Measurements from ENCODE around the gene PLCB2.
A peak's percentile ranks its signal among the peaks of the same experiment; 100 is the strongest.

PLCB2 gene

DNA sequence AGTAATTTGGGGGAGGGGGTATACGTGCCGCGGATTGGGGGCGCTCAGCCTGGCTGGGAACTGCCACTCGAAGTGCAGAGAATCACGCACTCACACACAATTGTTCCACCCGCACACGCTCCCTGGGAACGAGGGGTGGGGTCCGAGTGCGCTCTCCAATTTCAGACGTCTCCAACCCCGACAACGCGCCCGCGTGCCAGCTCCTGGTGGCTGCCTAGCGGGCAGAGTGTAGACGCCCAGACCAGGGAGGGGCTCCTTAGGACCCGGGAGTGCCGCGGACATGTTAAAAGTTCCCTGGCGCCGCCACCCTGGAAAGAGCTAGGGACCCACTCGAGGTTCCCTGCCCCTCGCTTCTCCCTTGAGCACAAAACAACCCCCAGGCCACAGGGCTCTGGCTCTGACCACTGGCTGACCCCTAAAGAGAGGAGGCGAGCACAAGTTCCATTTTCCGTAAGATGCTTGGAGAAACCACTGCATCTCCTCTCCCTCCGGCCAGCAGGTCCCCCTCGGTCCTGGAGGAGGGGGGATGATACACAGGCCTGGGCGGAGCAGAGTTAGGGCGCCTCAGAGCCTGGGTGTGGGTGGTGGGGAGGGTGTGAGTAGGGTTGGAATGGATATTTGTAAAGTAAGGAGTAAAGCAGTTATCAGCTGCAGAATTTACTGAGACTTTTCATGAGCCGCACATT is 24.0 kb downstream of the PLCB2 start:
- DNase-seq = no peak

- no peak for DNase-seq
Observed at GRCh38 chr15:40282869-40283614, 24.7 kb downstream of the PLCB2 start, which contains the start of gene ANKRD63. Gene ANKRD63, minus strand, starts transcription at chr15:40283064. Its CDS starts 478 bp downstream, at chr15:40282586.

DNA sequence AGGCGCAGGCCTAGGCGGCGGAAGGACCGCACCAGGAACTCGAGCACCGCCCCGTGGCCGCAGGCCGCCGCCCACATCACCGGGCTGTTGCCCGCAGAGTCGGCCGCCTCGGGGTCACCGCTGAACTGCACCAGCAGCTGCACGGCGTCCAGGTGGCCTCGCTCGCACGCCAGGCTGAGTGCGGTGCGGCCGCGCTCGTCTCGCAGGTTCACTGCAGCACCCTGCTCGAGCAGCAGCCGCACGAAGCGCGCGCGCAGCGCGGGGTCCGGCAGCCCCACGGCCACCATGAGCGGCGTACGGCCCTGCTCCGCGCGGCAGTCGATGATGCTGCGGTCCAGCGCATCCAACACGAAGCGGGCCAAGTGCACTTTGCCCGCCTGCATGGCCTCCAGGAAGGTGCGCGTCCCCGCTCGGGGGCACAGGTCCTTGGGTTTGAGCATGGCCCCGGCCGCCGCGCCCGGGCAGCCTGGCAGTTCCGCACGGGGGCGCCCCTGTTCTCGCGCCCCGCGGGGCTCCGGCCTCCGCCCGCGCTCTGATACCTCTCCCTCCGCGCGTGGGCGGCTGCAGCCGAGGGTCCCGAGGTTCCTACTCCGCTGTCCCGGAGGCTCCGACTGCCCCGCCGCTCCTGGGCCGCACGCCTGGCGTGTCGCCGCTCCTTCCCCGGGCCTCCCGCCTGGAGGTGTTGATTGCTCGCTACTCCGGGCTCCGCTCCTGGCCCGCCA is 25.4 kb downstream of the PLCB2 start:
- no peak for DNase-seq

- no peak for DNase-seq
Observed at GRCh38 chr15:40281801-40282146, 26.0 kb downstream of the PLCB2 start.

DNA sequence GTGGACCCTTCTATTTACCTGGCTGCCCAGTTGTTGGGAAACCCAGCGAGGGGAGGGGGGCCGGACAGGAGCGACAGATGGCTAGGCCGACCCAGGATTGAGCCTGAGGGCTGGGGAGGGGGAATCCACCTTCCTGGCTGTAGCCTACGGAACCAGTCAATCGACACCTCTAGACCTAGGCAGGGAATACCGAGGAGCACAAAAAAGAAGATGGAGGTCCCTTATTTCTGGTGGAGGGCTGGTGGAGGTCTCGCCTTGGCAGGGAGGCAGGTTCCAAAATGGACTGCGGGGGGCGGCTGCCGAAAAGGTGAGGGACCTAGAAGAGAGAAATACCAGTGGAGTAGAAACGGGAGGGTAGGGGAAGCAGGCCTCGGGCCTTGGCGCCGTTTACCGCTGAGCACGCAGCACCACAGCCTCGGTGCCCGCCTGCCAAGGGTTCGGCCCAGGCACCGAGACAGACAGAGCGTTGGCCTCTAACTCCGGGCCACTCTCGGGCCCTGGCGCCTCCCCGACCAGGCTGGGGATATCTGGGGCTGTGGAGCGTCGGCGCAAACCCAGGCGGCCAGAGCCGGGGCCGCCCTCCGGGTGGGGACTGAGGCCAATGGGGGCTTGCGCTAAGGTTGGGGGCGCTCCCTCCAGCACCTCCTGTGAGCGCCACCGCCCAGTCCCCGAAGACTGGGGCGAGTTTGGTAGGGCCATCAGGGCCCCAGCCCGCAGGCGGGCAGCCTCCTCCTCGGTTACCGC is 26.5 kb downstream of the PLCB2 start:
- DNase-seq = no peak

DNA sequence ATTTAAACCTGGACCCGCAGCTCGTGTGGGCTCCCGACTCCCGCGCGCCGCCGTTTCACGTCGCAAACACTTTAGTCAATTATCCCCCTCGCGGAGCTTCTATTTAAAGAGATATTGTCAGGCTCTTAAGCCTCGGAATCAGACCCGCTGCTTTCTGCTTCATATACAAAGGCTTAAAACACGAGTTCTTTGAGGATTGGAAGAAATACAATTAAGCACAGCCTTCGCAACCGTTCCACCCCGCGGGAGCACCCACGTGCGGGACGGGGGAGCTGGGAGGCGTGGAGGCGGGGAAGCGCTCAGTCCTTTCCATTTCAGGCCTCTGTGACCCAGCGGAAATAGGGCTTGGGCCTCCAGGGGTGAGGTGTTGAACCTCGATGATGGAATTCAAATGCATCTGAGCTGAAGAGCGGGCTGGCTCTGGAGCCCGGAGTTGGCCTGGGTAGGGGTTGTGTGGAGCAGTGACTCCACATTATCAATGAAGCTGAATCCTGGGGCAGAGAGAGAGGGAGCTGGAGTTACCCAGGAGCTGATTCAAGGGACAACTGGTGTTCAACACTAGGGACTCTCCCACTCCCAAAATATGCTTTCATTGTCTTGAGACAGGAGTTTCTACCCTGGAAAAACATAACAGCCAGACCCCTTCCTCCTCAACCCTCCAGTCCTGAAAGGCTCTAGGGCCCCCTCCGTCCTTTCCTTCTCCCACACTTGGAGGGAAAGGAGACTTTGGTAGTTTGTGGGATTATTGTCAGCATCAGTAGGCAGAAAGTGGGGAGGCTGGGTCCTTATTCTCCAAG is 27.3 kb downstream of the PLCB2 start:
- no peak for DNase-seq

DNA sequence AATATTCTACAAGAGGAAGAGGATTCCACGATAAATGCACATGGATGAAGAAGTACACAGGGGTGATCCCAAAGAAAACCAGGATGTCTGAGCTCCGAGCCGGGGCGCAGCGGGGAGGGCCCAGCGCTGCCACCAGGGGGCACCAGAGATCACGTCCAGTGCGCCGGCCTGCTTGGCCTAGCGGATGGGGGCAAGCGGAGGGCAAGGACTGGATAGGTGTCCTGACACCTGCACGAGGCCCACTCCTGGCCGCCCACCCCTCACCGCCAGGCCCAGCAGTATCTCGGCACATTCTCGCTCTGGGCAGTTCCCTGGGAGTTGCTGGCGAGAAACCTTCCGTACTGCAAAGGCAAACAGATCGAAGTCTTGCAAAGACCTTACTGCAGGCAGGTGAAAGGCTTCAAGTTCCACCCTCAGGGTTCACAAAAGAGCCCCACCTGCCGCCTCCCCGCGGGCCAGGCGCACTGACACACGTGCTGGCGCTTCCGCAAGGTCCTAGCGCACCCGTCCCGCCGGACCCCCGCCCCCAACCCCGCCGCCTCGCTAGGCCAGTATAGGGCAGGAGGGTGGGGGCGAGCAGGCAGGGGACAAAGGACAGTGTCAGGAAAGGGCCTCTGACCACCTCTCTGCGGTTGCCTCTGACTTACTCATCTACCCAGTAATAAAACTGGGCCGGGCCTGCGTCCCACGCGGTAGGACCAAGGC is 28.1 kb downstream of the PLCB2 start:
- no peak for DNase-seq

- no peak for DNase-seq
Observed at GRCh38 chr15:40278026-40278425, 29.7 kb downstream of the PLCB2 start.

- DNase-seq = no peak
Observed at GRCh38 chr15:40277471-40277870, 30.3 kb downstream of the PLCB2 start.

DNA sequence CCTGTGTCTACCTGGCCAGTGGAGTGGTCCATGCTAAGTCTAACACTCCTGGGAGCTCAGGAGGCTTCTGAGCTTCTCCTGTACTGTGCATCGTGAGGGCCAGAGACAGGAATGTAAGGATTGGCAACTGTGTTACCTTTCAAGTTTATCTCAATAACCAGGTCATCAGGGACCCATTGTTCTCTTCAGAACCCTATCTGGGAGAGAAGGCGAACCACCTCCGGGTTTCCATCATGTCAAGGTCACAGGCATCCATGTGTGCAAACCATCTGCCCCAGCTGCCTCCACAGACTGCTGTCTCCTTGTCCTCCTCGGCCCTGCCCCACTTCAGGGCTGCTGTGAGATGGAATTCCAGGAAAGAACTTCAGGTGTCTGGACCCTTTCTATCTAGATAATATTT is 30.8 kb downstream of the PLCB2 start:
- no peak for DNase-seq

- DNase-seq = no peak
Observed at GRCh38 chr15:40275954-40276353, 31.8 kb downstream of the PLCB2 start.

DNA sequence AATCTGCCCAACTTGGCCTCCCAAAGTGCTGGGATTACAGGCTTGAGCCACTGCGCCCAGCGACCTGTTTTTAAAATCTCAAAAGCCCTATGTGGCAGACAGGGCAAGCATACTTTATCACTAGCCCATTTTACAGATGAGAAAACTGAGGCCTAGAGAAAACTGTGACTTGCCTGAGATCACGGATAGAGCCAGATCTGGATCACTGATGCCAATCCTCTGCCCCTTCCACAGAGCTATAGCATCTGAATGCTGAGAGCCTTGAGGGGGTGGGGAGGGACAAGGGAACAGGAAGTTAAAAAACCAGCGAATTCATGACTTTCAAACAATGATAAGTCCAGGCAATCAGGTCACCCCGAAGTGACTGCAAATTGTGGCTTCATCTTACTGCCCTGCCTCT is 32.2 kb downstream of the PLCB2 start:
- no peak for DNase-seq

DNA sequence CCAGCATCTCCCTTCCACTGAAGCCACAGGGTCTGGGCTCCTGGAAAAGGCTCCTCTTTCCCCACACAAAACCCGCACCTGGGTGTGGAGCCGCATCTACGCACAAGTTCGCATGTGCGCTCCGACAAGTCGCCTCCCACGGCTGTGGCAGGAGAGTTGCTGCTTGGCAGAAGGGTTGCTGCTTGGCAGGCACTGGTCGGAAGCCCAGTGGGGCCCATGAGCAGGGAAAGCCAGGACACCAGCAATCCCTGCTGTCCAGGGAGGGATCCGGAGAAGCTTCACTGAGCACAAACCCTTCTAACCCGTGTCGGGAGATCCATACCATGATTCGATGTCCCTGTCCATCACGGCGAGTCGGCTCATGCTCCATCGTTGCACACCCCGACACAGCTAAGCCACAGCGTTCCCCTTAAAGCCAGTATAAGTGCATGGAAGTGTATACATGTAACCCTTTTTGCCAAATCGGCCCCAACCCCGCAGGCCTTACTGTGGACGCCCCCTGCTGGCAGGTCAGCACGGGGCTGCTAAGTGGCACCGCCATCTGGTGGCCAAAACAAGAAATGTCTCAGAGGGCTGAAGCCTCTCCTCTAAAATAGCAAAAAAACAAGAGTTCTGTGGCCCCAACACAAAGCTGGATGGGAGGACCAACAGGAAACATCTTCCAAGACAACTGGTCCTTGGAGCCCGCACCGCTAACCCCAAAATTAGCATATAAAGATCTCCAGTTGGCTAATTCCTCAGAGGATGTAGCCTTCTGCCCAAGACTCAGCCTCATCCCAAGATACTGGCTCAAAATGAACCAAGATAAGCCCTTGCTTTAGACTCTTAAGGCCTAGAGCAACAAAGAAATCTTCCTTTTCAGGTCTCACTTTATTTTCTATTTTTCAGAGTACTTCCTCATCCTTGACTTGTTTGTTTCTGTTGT is 33.1 kb downstream of the PLCB2 start:
- DNase-seq = peak; percentile 39

GRCh38 chr15:40273428-40273827 is 34.3 kb downstream of the PLCB2 start:
- no peak for DNase-seq

GRCh38 chr15:40272485-40273056 is 35.2 kb downstream of the PLCB2 start:
- DNase-seq = no peak

GRCh38 chr15:40271685-40272484 is 35.9 kb downstream of the PLCB2 start:
- no peak for DNase-seq

DNA sequence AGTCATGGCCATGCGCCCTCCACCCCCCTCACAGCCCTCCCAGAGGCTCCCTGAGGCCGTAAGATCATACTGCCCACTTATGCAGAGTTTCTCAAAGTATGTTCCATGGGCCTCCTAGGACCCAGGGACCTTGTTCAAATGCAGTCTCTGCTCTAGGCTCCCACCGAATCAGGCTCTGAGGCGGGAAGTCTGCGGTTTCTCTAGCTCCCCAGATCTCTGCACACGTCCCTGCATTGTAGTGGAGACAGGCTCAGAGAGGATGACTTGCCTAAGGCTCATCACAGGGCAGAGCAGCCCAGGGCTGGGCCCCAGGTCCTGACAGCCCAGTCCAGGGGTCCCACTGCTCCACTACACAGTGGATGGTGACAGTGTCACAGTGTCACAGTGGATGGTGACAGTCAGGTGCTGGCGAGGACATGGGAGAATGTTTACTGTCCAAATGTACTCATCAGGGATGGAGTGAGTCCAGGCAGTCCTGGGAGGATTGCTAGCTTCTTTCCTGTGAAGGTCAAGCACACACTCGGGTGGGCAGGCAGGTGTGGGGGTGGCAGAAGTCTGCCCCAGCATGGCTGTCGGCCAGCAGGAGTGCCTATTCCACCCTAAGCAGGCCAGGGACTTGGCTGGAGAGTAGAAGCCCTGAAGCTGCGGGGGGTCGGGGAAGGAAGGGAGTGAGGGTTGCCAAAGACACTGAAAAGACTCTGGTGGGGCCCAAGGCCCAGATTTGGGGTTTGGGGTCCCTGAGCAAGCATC is 37.3 kb downstream of the PLCB2 start:
- DNase-seq = no peak

GRCh38 chr15:40269604-40270003 is 38.1 kb downstream of the PLCB2 start:
- no peak for DNase-seq

DNA sequence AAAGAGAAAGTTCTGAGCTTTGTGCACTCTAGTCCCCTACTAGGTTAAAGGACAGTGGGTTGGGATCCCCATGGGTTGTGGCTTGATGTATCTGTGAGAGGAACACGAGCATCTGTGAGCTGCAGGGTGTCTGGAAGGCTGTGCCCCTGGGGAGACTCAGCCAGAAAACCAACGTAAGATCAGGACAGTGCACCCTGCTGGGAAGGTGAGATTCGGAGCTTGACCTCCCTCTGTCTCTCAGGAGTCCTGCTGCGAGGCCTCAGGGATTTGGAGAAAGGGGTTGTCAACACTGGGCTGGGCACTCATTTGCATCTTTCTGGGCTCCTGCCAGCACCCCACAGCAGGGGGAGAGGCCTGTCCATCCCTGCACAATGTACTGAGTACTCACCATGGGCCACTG is 40.1 kb downstream of the PLCB2 start:
- no peak for DNase-seq

Measured in DMS79 (cell line).